Measurements from ENCODE around the gene RPS15.

Gene RPS15

DNA sequence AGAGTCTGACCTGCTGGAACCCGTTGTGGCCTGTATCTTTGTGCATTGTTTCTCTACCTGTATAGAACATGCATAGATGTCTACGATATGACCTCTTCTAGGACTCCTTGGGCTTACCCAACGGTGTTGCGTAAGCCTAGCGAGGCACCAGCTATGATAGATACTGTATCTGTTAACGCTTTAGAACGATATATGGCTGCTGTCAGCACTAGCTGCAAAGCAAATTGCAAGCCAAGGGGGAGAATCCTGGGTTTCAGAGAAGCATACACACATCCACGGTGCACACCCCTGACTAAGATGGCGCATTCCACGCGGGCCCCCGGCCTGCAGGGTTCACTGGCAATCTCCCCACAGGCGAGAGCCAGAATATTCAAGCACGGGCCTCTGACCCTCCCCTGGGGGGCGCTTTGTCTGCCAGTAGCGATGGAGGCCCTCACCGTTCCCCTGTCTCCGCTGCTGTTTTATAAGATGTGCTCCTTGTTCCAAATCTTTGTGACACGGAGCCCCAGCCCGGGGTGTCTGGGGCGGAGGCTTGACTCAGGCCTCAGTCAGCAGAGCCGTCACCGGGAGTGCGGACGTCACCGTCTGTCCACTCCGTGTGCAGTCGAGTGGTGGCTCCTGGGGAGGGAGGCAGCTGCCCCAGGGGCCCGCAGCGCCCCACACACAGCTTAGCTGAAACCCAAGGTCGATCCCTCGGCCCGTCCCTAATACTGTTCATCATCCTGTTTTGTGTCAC is 12.9 kb upstream of the RPS15 start:
- TF ChIP-seq EZH2 (optimal IDR thresholded peaks at IDR 0.05; ENCODE audit: low read depth, low read length) = no peak
- TF ChIP-seq, protein P1, sequence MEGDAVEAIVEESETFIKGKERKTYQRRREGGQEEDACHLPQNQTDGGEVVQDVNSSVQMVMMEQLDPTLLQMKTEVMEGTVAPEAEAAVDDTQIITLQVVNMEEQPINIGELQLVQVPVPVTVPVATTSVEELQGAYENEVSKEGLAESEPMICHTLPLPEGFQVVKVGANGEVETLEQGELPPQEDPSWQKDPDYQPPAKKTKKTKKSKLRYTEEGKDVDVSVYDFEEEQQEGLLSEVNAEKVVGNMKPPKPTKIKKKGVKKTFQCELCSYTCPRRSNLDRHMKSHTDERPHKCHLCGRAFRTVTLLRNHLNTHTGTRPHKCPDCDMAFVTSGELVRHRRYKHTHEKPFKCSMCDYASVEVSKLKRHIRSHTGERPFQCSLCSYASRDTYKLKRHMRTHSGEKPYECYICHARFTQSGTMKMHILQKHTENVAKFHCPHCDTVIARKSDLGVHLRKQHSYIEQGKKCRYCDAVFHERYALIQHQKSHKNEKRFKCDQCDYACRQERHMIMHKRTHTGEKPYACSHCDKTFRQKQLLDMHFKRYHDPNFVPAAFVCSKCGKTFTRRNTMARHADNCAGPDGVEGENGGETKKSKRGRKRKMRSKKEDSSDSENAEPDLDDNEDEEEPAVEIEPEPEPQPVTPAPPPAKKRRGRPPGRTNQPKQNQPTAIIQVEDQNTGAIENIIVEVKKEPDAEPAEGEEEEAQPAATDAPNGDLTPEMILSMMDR (IDR thresholded peaks at IDR 0.05; ENCODE audit: low read length) = no peak
- TF ChIP-seq EZH2phosphoT487 (IDR thresholded peaks at IDR 0.05; ENCODE audit: low read length) = no peak
- Histone ChIP-seq H4K20me1 (ENCODE audit: insufficient read depth, low read length) (0 out of 2 replicates have a peak, but pooled peaks cover 7% of the 10 kb centered on the region), H3K27me3 (replicated peaks; ENCODE audit: insufficient read depth, low read length) (no peaks in the 10 kb centered on the region), H3K4me2 (ENCODE audit: low read depth, low read length) (no peak overlapping the region), H2AFZ (ENCODE audit: low read length) (no peak overlapping the region), H3K4me1 (ENCODE audit: low read length) (no peaks in the 10 kb centered on the region), H3K4me3 (ENCODE audit: low read length) (no peak overlapping the region), H3K9me2 (replicated peaks; ENCODE audit: insufficient read depth, low read length) (no peaks in the 10 kb centered on the region), H3K9ac (ENCODE audit: low read length) (no peak overlapping the region), H3K36me3 (replicated peaks; ENCODE audit: insufficient read depth, low read length) (peaks cover 29% of the 10 kb centered on the region), H3K27ac (ENCODE audit: low read length) (no peak overlapping the region), H3K9me3 (replicated peaks; ENCODE audit: insufficient read depth, low read length) (no peaks in the 10 kb centered on the region), H3K79me2 (ENCODE audit: low read length) (peaks cover 80% of the 10 kb centered on the region), H3F3A (ENCODE audit: insufficient read depth, low read length) (peaks cover 4% of the 10 kb centered on the region; the same call in 1 of the 2 replicates)
- no peak for DNase-seq

DNA sequence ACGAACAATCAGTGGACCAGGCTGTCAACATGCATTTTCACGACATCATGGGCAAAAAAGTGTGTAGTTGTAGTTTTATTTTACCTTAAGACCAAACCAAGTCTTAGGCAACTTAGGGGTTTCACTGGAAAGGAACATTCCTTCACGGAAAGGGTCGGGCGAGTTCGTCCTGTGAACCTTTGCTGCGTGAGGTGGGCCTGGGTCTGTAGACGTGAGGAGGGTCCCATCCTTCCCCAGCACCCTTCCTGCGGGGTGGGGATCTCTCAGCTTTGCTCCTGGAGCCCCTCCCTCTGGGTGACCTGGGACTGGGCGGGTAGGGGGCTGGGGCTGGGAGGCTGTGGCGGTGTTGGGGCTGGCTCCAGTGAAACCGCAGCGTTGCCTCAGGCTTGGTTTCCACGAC is 12.3 kb upstream of the RPS15 start:
- no peak overlapping the region for H2AFZ ChIP-seq (ENCODE audit: low read length)
- H3K9me3 ChIP-seq (replicated peaks; ENCODE audit: insufficient read depth, low read length) = no peaks in the 10 kb centered on the region
- H3K4me3 ChIP-seq (ENCODE audit: low read length) = no peak overlapping the region
- no peaks in the 10 kb centered on the region for H3K27me3 ChIP-seq (replicated peaks; ENCODE audit: insufficient read depth, low read length)
- H4K20me1 ChIP-seq (ENCODE audit: insufficient read depth, low read length) = 0 out of 2 replicates have a peak, but pooled peaks cover 7% of the 10 kb centered on the region
- DNase-seq = no peak
- H3K9me2 ChIP-seq (replicated peaks; ENCODE audit: insufficient read depth, low read length) = no peaks in the 10 kb centered on the region
- H3K27ac ChIP-seq (ENCODE audit: low read length) = no peak overlapping the region
- H3K79me2 ChIP-seq (ENCODE audit: low read length) = peaks cover 73% of the 10 kb centered on the region
- peaks cover 4% of the 10 kb centered on the region; the same call in 1 of the 2 replicates for H3F3A ChIP-seq (ENCODE audit: insufficient read depth, low read length)
- H3K4me1 ChIP-seq (ENCODE audit: low read length) = no peaks in the 10 kb centered on the region
- TF ChIP-seq, protein P1 (IDR thresholded peaks at IDR 0.05; ENCODE audit: low read length) = no peak
- no peak for TF ChIP-seq EZH2phosphoT487 (IDR thresholded peaks at IDR 0.05; ENCODE audit: low read length)
- no peak for TF ChIP-seq EZH2 (optimal IDR thresholded peaks at IDR 0.05; ENCODE audit: low read depth, low read length)
- H3K9ac ChIP-seq (ENCODE audit: low read length) = no peak overlapping the region
- H3K4me2 ChIP-seq (ENCODE audit: low read depth, low read length) = no peak overlapping the region
- peaks cover 29% of the 10 kb centered on the region for H3K36me3 ChIP-seq (replicated peaks; ENCODE audit: insufficient read depth, low read length)

DNA sequence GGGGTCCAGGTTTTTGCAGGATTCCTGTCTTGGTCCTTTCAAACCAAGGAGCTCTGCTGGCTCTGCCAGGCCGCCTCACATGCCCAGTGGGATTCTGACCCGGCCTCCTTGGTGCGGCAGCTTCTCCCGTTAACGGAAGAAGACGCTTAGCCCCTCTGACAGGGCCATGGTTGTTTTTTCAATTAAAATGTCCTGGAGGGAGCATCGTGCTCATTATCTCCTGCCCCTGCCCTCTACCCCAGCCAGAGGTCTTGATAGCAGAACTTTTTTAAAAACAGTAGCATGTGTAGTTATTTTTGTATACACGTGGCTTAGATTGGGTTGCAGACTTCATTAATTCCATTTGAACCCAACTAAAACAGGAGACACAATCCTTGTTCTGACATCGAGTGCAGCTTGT is 11.5 kb upstream of the RPS15 start:
- TF ChIP-seq EZH2 (optimal IDR thresholded peaks at IDR 0.05; ENCODE audit: low read depth, low read length) (no peak), EZH2phosphoT487 (IDR thresholded peaks at IDR 0.05; ENCODE audit: low read length) (no peak)
- TF ChIP-seq, protein P1 (IDR thresholded peaks at IDR 0.05; ENCODE audit: low read length) = no peak
- no peak overlapping the region for H3K9ac ChIP-seq (ENCODE audit: low read length)
- peaks cover 68% of the 10 kb centered on the region for H3K79me2 ChIP-seq (ENCODE audit: low read length)
- H3K4me2 ChIP-seq (ENCODE audit: low read depth, low read length) = no peak overlapping the region
- no peaks in the 10 kb centered on the region for H3K9me3 ChIP-seq (replicated peaks; ENCODE audit: insufficient read depth, low read length)
- H3K4me3 ChIP-seq (ENCODE audit: low read length) = no peak overlapping the region
- H3K36me3 ChIP-seq (replicated peaks; ENCODE audit: insufficient read depth, low read length) = peaks cover 27% of the 10 kb centered on the region
- no peak for DNase-seq
- peaks cover 4% of the 10 kb centered on the region; the same call in 1 of the 2 replicates for H3F3A ChIP-seq (ENCODE audit: insufficient read depth, low read length)
- no peaks in the 10 kb centered on the region for H3K9me2 ChIP-seq (replicated peaks; ENCODE audit: insufficient read depth, low read length)
- no peaks in the 10 kb centered on the region for H3K27me3 ChIP-seq (replicated peaks; ENCODE audit: insufficient read depth, low read length)
- 0 out of 2 replicates have a peak, but pooled peaks cover 7% of the 10 kb centered on the region for H4K20me1 ChIP-seq (ENCODE audit: insufficient read depth, low read length)
- H2AFZ ChIP-seq (ENCODE audit: low read length) = no peak overlapping the region
- H3K27ac ChIP-seq (ENCODE audit: low read length) = no peak overlapping the region
- no peaks in the 10 kb centered on the region for H3K4me1 ChIP-seq (ENCODE audit: low read length)

All from MM.1S (cell line).